HepG2 (cell line): ENCODE data around the gene NFKBIL1. TPM values are rescaled to one million over a fixed set of nuclear protein-coding genes. Genes with fewer than 3 reads are reported as not detected.

ENCODE experiments used
- ATAD3A ChIP-seq: sonication (generic); formaldehyde crosslinking; IDR thresholded peaks from 2 replicates; pipeline ENCODE4 v1.4.0; 2020; ENCODE audit warnings: missing genetic modification reagents
- ESRRA ChIP-seq: sonication (generic); formaldehyde crosslinking; IDR thresholded peaks from 2 replicates; pipeline ENCODE4 v1.5.1; 2020; ENCODE audit warnings: mild to moderate bottlenecking, low read depth, missing genetic modification reagents
- HDAC6 ChIP-seq: fragments of 200-600 bp; sonication (generic); IDR thresholded peaks from 2 replicates; pipeline ENCODE4 v1.7.0; 2017; ENCODE audit warnings: mild to moderate bottlenecking, antibody characterized with exemption, low read length, low read depth
- KLF6 ChIP-seq: IDR thresholded peaks from 2 replicates; pipeline ENCODE4 v1.8.0; 2016; ENCODE audit warnings: missing biosample characterization, missing genetic modification reagents
- PRMT3 ChIP-seq: sonication (generic); formaldehyde crosslinking; IDR thresholded peaks from 2 replicates; pipeline ENCODE4 v1.8.1; 2022; ENCODE audit warnings: low read depth, mild to moderate bottlenecking, moderate library complexity, missing genetic modification reagents, borderline replicate concordance
- REL ChIP-seq: sonication (generic); formaldehyde crosslinking; conservative IDR thresholded peaks from 2 replicates; pipeline ENCODE4 v1.8.0; 2022; ENCODE audit warnings: mild to moderate bottlenecking, missing genetic modification reagents, moderate library complexity
- TCF7L2 ChIP-seq: IDR thresholded peaks from 2 replicates; pipeline ENCODE4 v1.6.1; 2011; ENCODE audit warnings: mild to moderate bottlenecking, low read depth, low read length, moderate library complexity
- THAP7 ChIP-seq: sonication (generic); formaldehyde crosslinking; IDR thresholded peaks from 2 replicates; pipeline ENCODE4 v1.8.1; 2023; ENCODE audit warnings: mild to moderate bottlenecking, missing genetic modification reagents
- ZFP62 ChIP-seq: sonication (generic); formaldehyde crosslinking; IDR thresholded peaks from 2 replicates; pipeline ENCODE4 v1.4.0; 2020; ENCODE audit warnings: missing genetic modification reagents
- ZHX2 ChIP-seq, 2 experiments: sonication (generic) in 1 of 2; formaldehyde crosslinking in 1 of 2; IDR thresholded peaks; 2 replicates each; pipeline versions ENCODE4 v1.6.1 to v1.9.0; 2014 to 2022; ENCODE audit warnings: antibody characterized with exemption in 1 of 2, borderline replicate concordance in 1 of 2, inconsistent platforms in 1 of 2, low read depth in 1 of 2, missing genetic modification reagents in 1 of 2
- ZNF761 ChIP-seq: sonication (generic); formaldehyde crosslinking; conservative IDR thresholded peaks from 2 replicates; pipeline ENCODE4 v1.4.0; 2020; ENCODE audit warnings: mild to moderate bottlenecking, missing genetic modification reagents
- polyA plus RNA-seq, 8 experiments: library from polyadenylated mRNA; depleted of rRNA in 3 of 8; stranded (reverse) in 7 of 8; unstranded in 1 of 8; fragments of >200 nt; fragmentation: Illumina TruSeq in 4 of 8; extraction: Trizol in 4 of 8; gene quantifications; 2 replicates each; pipeline versions ENCODE4 v1.2.1 to v1.2.3, GENCODE V29; 2011 to 2016; ENCODE audit warnings: low read depth in 4 of 8, missing spikeins in 1 of 8, mixed read lengths in 1 of 8; ENCODE audit not compliant: insufficient read depth in 1 of 8
- total RNA-seq, 5 experiments: library from RNA; depleted of rRNA; stranded (reverse); fragments of >200 nt; fragmentation: Illumina TruSeq; extraction: Trizol; gene quantifications; 2 replicates each; pipeline ENCODE4 v1.2.3, GENCODE V29; 2016; ENCODE audit warnings: low read depth in 1 of 5
- TF ChIP-seq, protein P1 (sequence below), 2 experiments: fragments of 450-650 bp in 1 of 2; sonication (generic) in 1 of 2; formaldehyde crosslinking; IDR thresholded peaks; 2 replicates each; pipeline versions ENCODE4 v1.5.0 to v1.8.0; 2020 to 2022; ENCODE audit warnings: mild to moderate bottlenecking in 1 of 2, missing genetic modification reagents in 1 of 2
- TF ChIP-seq, protein P2 (sequence below): sonication (generic); formaldehyde crosslinking; IDR thresholded peaks from 2 replicates; pipeline ENCODE4 v1.5.1; 2020; ENCODE audit warnings: mild to moderate bottlenecking, missing genetic modification reagents, borderline replicate concordance

NFKBIL1 gene
- total and polyA plus RNA-seq, 2 of the 13 experiments (the other 11 are each of a cell fraction or from before 2014, with no cell fraction given): 9.7 to 19.5 TPM

GRCh38 chr6:31580807-31581433 lies 33.5 kb downstream of the NFKBIL1 start (continued):
- TF ChIP-seq ZNF761 (no peak), ZFP62 (CRISPR knock-in tag) (no peak), PRMT3 (0 out of 2 replicates have a peak, but pooled peaks have one; percentile 33), REL (0 out of 2 replicates have a peak, but pooled peaks have one; percentile 64), TCF7L2 (no peak), ZHX2 (IDR thresholded peaks at IDR 0.05; ENCODE audit: low read depth) (0 out of 2 replicates have a peak, but pooled peaks have one; percentile 15), ZHX2 (CRISPR knock-in tag; IDR thresholded peaks at IDR 0.05; ENCODE audit: borderline replicate concordance) (peak; percentile 75; the same call in 1 of the 2 replicates), KLF6 (CRISPR knock-in tag) (no peak), ESRRA (CRISPR knock-in tag) (no peak), THAP7 (CRISPR knock-in tag) (0 out of 2 replicates have a peak, but pooled peaks have one; percentile 7), ATAD3A (CRISPR knock-in tag) (no peak), HDAC6 (no peak)
- TF ChIP-seq, protein P1, sequence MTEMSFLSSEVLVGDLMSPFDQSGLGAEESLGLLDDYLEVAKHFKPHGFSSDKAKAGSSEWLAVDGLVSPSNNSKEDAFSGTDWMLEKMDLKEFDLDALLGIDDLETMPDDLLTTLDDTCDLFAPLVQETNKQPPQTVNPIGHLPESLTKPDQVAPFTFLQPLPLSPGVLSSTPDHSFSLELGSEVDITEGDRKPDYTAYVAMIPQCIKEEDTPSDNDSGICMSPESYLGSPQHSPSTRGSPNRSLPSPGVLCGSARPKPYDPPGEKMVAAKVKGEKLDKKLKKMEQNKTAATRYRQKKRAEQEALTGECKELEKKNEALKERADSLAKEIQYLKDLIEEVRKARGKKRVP (CRISPR knock-in tag; IDR thresholded peaks at IDR 0.05): 0 out of 4 replicates have a peak, but pooled peaks of 1 of the 2 experiments have one; percentile 12
- TF ChIP-seq, protein P2, sequence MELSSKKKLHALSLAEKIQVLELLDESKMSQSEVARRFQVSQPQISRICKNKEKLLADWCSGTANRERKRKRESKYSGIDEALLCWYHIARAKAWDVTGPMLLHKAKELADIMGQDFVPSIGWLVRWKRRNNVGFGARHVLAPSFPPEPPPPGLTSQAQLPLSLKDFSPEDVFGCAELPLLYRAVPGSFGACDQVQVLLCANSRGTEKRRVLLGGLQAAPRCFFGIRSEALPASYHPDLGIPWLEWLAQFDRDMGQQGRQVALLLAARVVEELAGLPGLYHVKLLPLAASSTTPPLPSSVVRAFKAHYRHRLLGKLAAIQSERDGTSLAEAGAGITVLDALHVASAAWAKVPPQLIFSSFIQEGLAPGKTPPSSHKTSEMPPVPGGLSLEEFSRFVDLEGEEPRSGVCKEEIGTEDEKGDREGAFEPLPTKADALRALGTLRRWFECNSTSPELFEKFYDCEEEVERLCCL (CRISPR knock-in tag): no peak
